Measurements from ENCODE around the gene SLC1A7. TPM values are rescaled to one million over a fixed set of nuclear protein-coding genes. Genes with fewer than 3 reads are reported as not detected.

SLC1A7 gene
- total and polyA plus RNA-seq, 7 donors = 0.04 to 6.2 (median 0.36) TPM

DNA sequence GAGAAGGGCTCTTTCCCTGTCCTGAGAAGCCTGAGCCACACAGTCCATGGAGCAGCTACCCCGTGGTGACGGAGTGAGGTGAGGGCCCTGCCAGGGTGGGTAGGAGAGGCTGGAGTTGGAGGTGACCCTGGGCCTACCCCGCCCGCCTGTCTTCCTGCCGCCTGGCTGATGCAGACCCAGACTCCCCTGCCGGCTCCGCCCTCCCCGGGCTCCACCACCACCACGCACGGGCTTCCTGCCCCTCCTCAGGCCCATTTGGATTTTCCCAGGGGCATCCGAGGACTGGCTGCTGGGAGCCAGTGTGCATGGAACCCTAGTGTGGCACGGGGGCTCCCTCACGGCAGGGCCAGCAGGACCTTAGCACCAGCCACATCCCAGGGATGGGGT, 47.9 kb downstream of the SLC1A7 start:
- DNase-seq (no peak), ATAC-seq (no peak)
- Histone ChIP-seq H3K9me3 (no peaks in the 10 kb centered on the region), H3K4me3 (no peak overlapping the region), H3K4me1 (no peaks in the 10 kb centered on the region), H3K36me3 (ENCODE audit: insufficient read depth in 1 of 2, low read depth in 1 of 2) (no peaks in the 10 kb centered on the region), H3K27ac (no peak overlapping the region), H3K27me3 (ENCODE audit: insufficient read depth in 3 of 3, low read length in 2 of 3) (no peaks in the 10 kb centered on the region)
- TF ChIP-seq, protein P1, sequence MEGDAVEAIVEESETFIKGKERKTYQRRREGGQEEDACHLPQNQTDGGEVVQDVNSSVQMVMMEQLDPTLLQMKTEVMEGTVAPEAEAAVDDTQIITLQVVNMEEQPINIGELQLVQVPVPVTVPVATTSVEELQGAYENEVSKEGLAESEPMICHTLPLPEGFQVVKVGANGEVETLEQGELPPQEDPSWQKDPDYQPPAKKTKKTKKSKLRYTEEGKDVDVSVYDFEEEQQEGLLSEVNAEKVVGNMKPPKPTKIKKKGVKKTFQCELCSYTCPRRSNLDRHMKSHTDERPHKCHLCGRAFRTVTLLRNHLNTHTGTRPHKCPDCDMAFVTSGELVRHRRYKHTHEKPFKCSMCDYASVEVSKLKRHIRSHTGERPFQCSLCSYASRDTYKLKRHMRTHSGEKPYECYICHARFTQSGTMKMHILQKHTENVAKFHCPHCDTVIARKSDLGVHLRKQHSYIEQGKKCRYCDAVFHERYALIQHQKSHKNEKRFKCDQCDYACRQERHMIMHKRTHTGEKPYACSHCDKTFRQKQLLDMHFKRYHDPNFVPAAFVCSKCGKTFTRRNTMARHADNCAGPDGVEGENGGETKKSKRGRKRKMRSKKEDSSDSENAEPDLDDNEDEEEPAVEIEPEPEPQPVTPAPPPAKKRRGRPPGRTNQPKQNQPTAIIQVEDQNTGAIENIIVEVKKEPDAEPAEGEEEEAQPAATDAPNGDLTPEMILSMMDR (IDR thresholded peaks at IDR 0.05) = no peak
- intact Hi-C loops (cut with DNase I) = no loop called here
- WGBS, 3 donors = 44 to 58% (median 56%) methylated on average over 9 to 13 of the region's 13 CpGs

DNA sequence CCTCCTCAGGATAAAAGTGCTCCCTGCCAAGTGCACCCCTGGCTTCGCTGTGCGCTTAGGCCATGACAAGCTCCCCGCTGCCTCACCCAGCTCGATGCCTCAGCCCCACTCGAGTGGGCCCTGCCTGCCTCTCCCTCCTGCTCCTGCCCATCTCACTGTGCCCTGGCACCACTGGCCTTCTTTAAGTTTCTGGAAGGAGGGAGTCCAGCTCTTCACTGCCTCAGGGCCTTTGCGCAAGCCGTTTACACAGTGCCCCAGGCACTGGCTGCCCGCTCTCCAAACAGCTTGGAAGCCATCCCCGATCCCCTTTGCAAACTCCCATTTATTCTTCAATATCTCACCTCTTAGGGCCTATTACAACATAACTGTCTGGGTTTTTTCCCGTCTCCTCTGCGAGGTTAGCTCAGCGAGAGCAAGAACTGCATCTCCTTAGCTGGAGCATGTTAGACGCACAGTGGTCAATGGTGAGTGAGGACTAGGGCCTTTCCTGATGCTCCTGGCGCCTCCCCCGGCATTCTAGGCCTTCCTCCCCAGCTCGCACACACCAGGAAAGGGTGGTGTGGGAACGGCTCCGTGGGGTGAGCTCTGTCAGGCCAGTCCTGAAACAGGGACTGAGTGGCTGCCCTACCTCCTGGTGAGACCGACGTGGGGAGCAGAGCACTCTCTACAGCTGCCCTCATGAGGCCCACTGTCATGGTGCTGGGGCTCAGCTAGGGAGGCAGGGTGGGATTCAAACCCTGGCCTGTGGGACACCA, 48.5 kb downstream of the SLC1A7 start:
- DNase-seq (no peak), ATAC-seq (no peak)

DNA sequence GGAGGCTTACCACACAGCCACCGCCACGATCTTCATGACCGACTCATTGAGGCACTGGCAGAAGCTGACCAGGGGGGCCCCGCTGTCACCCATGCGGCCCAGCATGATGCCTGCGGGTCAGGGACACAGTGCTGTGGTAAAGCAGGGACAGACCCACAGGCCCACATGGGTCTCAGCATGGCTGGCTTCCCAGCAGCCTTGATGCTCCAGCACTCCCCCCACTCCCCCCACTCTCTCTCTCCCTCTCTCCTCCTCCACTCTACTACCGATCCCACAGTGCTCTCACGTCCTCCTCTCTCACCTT, 49.0 kb downstream of the SLC1A7 start:
- Histone ChIP-seq H3K4me1 (no peaks in the 10 kb centered on the region), H3K27me3 (ENCODE audit: insufficient read depth in 3 of 3, low read length in 2 of 3) (no peaks in the 10 kb centered on the region), H3K36me3 (ENCODE audit: insufficient read depth in 1 of 2, low read depth in 1 of 2) (no peaks in the 10 kb centered on the region), H3K4me3 (no peak overlapping the region), H3K9me3 (no peaks in the 10 kb centered on the region), H3K27ac (no peak overlapping the region)
- ATAC-seq = no peak
- 88 to 95% (median 94%) methylated on average over 6 to 8 of the region's 8 CpGs for WGBS, 3 donors
- no peak for DNase-seq
- TF ChIP-seq, protein P1 (IDR thresholded peaks at IDR 0.05) = no peak
- intact Hi-C loops (cut with DNase I) = no loop called here

More for the DNA sequence above, 48.5 kb downstream of the SLC1A7 start:
- no peaks in the 10 kb centered on the region for H3K27me3 ChIP-seq (ENCODE audit: insufficient read depth in 3 of 3, low read length in 2 of 3)
- TF ChIP-seq, protein P1 (IDR thresholded peaks at IDR 0.05) = no peak
- no peaks in the 10 kb centered on the region for H3K9me3 ChIP-seq
- H3K36me3 ChIP-seq (ENCODE audit: insufficient read depth in 1 of 2, low read depth in 1 of 2) = no peaks in the 10 kb centered on the region
- H3K27ac ChIP-seq = no peak overlapping the region
- H3K4me1 ChIP-seq = no peaks in the 10 kb centered on the region
- 87 to 90% (median 88%) methylated on average over 20 of the region's 20 CpGs for WGBS, 3 donors
- intact Hi-C loops (cut with DNase I) = no loop called here
- no peak overlapping the region for H3K4me3 ChIP-seq

DNA sequence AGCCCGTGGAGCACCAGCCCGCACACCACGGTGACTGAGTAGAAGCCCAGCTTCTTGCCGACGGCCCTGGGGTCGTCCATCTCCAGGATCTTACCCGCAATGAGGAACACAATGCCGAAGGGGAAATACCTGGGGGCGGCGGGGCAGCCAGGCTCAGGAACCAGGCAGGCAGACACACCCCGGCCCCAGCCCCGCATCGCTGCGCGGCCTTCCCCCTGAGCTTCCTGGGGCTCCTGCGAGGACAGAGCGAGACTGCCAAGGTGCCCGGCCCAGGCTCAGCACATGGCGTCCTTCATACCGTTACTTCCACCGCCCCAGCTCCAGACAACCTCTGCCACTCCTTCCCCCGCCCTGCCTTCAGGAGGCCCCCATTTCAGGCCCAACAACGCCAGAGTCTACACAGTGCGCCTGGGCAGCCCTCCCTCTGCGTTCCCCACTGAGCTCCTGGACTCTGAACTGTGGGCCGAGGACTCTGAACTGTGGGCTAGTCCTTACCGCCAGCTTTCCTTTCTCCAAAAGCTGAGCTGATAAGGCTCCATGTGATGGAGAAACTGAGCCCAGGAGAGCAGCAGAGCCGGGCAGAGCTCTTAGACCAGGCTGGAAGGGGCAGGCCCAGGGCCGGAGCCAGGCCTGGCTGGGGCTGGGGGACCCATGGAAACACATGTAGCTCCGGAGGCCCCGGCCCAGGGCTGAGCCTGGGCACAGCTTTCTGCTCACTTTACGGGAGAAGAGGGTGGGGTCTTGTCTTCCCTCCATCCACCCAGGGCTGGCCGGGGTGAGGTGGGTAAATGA, 49.6 kb downstream of the SLC1A7 start:
- Histone ChIP-seq H3K4me1 (no peaks in the 10 kb centered on the region), H3K9me3 (no peaks in the 10 kb centered on the region), H3K27ac (no peak overlapping the region), H3K27me3 (ENCODE audit: insufficient read depth in 3 of 3, low read length in 2 of 3) (no peaks in the 10 kb centered on the region), H3K4me3 (no peak overlapping the region), H3K36me3 (ENCODE audit: insufficient read depth in 1 of 2, low read depth in 1 of 2) (no peaks in the 10 kb centered on the region)
- ATAC-seq = no peak
- intact Hi-C loops (cut with DNase I) = no loop called here
- DNase-seq = no peak
- 91 to 94% (median 92%) methylated on average over 31 to 33 of the region's 33 CpGs for WGBS, 3 donors
- TF ChIP-seq, protein P1 (IDR thresholded peaks at IDR 0.05) = no peak

All from psoas muscle (tissue), 8 donors.